K562 (cell line): ENCODE data around the gene ZNF747. TPM values are rescaled to one million over a fixed set of nuclear protein-coding genes. Genes with fewer than 3 reads are reported as not detected.

Experiments used
- CHD7 ChIP-seq: fragments of 200-600 bp; sonication (generic); IDR thresholded peaks from one replicate; pipeline ENCODE4 v1.6.1; 2012; ENCODE audit warnings: mild to moderate bottlenecking, low read depth, low read length, inconsistent platforms
- NEUROD1 ChIP-seq: fragments of 150-350 bp; IDR thresholded peaks from 2 replicates; pipeline ENCODE4 v1.6.1; 2014; ENCODE audit warnings: borderline replicate concordance, low read length, low read depth; ENCODE audit not compliant: partially characterized antibody
- RBM14 ChIP-seq: fragments of 200-400 bp; formaldehyde crosslinking; IDR thresholded peaks from 2 replicates; pipeline ENCODE4 v1.6.1; 2018; ENCODE audit warnings: low read depth, mild to moderate bottlenecking, low read length, moderate library complexity, borderline replicate concordance; ENCODE audit not compliant: insufficient read depth
- REST ChIP-seq, 2 experiments: fragments of 450-650 bp; formaldehyde crosslinking in 1 of 2; IDR thresholded peaks; 2 replicates each; pipeline versions ENCODE4 v1.4.0 to v1.6.1; 2014 to 2020; ENCODE audit warnings: mild to moderate bottlenecking in 2 of 2, borderline replicate concordance in 1 of 2, low read depth in 1 of 2
- SIX5 ChIP-seq, 2 experiments: IDR thresholded peaks; 2 replicates each; pipeline ENCODE4 v1.6.1; 2011; ENCODE audit warnings: low read length in 2 of 2, borderline replicate concordance in 1 of 2, low read depth in 1 of 2, mild to moderate bottlenecking in 1 of 2, moderate library complexity in 1 of 2; ENCODE audit not compliant: insufficient read depth in 1 of 2
- polyA plus RNA-seq, 8 experiments: library from polyadenylated mRNA; depleted of rRNA in 4 of 8; stranded (reverse) in 5 of 8; unstranded in 3 of 8; fragments of >200 nt; fragmentation: Nextera tagmentation in 2 of 8; fragmentation: Illumina TruSeq in 1 of 8; extraction: Ambion mirVana in 2 of 8; extraction: Trizol in 1 of 8; gene quantifications; 2 replicates each; pipeline versions ENCODE4 v1.2.1 to v1.2.3, GENCODE V29; 2011 to 2014; ENCODE audit warnings: inconsistent platforms in 1 of 8, missing spikeins in 1 of 8
- total RNA-seq, 7 experiments: library from RNA; depleted of rRNA in 6 of 7; stranded (reverse); fragments of >200 nt in 6 of 7; fragmentation: Illumina TruSeq in 2 of 7; extraction: Trizol in 2 of 7; gene quantifications; 2 replicates each; pipeline versions ENCODE4 v1.2.1 to v1.2.3, GENCODE V29; 2011 to 2021; ENCODE audit warnings: low replicate concordance in 1 of 7

Gene ZNF747
- total and polyA plus RNA-seq, 9 of the 15 experiments (the other 6 are each of a cell fraction or from before 2014, with no cell fraction given): 0.14 to 3.3 (median 1.5) TPM

DNA sequence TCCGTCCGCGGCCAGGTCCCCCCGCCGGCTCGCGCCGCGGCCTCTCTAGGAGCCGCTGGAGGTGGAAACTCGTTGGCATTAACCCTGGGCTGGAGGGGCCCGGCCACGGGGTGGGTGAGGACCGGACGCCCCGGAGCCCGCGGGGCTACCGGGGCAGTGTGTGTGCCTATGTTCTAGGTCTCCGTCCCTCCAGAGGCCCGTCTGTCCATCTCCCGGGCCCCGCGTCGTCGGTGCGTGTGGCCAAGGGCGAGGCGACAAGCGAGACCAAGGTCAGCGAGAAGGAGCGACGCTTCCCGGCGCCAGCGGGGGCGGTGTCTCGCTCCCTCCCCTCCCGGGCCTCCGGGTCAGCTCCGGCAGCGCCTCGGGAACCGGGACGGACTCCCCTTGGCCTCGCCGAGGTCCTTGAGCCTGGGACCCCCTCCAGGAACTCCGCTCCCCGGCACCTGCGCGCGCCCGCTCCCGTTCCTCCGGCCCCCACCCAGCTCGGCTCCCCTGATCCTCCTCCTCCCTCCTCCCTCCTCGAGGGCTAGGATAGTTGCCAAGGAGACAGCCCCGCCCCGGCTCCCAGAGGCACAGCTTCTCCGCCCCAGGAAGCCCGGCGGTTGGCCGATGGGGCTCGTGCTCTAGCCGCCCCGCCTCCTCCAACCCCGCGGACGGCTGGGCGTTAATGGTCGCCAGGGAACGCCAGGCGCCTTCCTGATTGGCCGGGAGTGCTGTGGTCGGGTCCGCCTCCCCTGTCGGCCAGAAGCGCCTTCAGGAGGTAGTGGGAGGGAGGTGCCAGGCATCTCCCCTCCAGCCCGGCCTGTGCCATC is 7.6 kb downstream of the ZNF747 start (continued):
- TF ChIP-seq SIX5 (IDR thresholded peaks at IDR 0.05; ENCODE audit: borderline replicate concordance in 1 of 2, insufficient read depth in 1 of 2, low read depth in 1 of 2, low read length in 2 of 2) (peak; percentile 54; a peak in 2 of 4 replicates), CHD7 (peak; percentile 16), NEUROD1 (peak; percentile 44), REST (IDR thresholded peaks at IDR 0.05; ENCODE audit: borderline replicate concordance) (peak; percentile 5; the same call in 1 of the 2 replicates), REST (CRISPR knock-in tag; IDR thresholded peaks at IDR 0.05; ENCODE audit: low read depth) (peak; percentile 83), RBM14 (0 out of 2 replicates have a peak, but pooled peaks have one; percentile 35)
